Peyer's patch (tissue), 4 donors: ENCODE measurements around the gene C20orf204.

Experiments
- CTCF ChIP-seq, 6 experiments: fragments of 450-650 bp in 4 of 6; fragments of 200-600 bp in 2 of 6; sonication (generic) in 1 of 6; IDR thresholded peaks; one replicate each; pipeline ENCODE4 v1.5.1; 2017 to 2019; ENCODE audit warnings: antibody characterized with exemption in 6 of 6, mild to moderate bottlenecking in 3 of 6, moderate library complexity in 1 of 6
- POLR2A ChIP-seq, 2 donors: fragments of 450-650 bp; IDR thresholded peaks; one replicate each; pipeline ENCODE4 v1.5.1; 2017; ENCODE audit warnings: antibody characterized with exemption in 2 of 2, mild to moderate bottlenecking in 2 of 2, moderate library complexity in 2 of 2

- TF ChIP-seq POLR2A (IDR thresholded peaks at IDR 0.05): no peak
- TF ChIP-seq CTCF (IDR thresholded peaks at IDR 0.05): no peak
These were observed 9.5 kb downstream of the C20orf204 start for GRCh38 chr20:64045346-64046011.
